SK-N-SH treated with all-trans-retinoic acid at 6 μM for 48 hours (cell line): ENCODE data around the gene ARMC2.

Experiments used
- ATAC-seq: fragments of 200-7000 bp; cut with Tn5 transposase; 3 replicates; pipeline ENCODE4 v1.9.1; 2020; ENCODE audit warnings: mild to moderate bottlenecking, moderate library complexity
- CREB5 ChIP-seq: fragments of 250-450 bp; sonication (Bioruptor Pico); IDR thresholded peaks from 2 replicates; pipeline ENCODE4 v1.5.1; 2020; ENCODE audit warnings: low read depth, mild to moderate bottlenecking, moderate library complexity
- GLIS3 ChIP-seq: fragments of 250-450 bp; sonication (Bioruptor Pico); IDR thresholded peaks from 2 replicates; pipeline ENCODE4 v1.5.0; 2020; ENCODE audit warnings: mild to moderate bottlenecking, moderate library complexity
- ISL1 ChIP-seq: fragments of 250-450 bp; sonication (Bioruptor Pico); IDR thresholded peaks from 2 replicates; pipeline ENCODE4 v2.1.2; 2022; ENCODE audit warnings: mild to moderate bottlenecking, moderate library complexity
- OSR1 ChIP-seq: fragments of 250-450 bp; sonication (Bioruptor Pico); IDR thresholded peaks from 2 replicates; pipeline ENCODE4 v1.8.0; 2022; ENCODE audit warnings: moderate library complexity, mild to moderate bottlenecking, inconsistent platforms
- PATZ1 ChIP-seq: fragments of 250-450 bp; sonication (Bioruptor Pico); IDR thresholded peaks from 2 replicates; pipeline ENCODE4 v1.8.0; 2020; ENCODE audit warnings: mild to moderate bottlenecking, moderate library complexity, borderline replicate concordance
- RARB ChIP-seq: fragments of 250-450 bp; sonication (Bioruptor Pico); IDR thresholded peaks from 2 replicates; pipeline ENCODE4 v1.8.0; 2021; ENCODE audit warnings: mild to moderate bottlenecking, moderate library complexity
- SNAI2 ChIP-seq: fragments of 250-450 bp; sonication (Bioruptor Pico); IDR thresholded peaks from 2 replicates; pipeline ENCODE4 v1.5.0; 2020; ENCODE audit warnings: mild to moderate bottlenecking, moderate library complexity
- TCF4 ChIP-seq: fragments of 250-450 bp; sonication (Bioruptor Pico); IDR thresholded peaks from 2 replicates; pipeline ENCODE4 v1.8.0; 2021; ENCODE audit warnings: mild to moderate bottlenecking, moderate library complexity, borderline replicate concordance
- TOX ChIP-seq: fragments of 250-450 bp; sonication (Bioruptor Pico); IDR thresholded peaks from 2 replicates; pipeline ENCODE4 v1.8.0; 2021; ENCODE audit warnings: mild to moderate bottlenecking, moderate library complexity, borderline replicate concordance
- ZFP3 ChIP-seq: fragments of 250-450 bp; sonication (Bioruptor Pico); IDR thresholded peaks from 2 replicates; pipeline ENCODE4 v1.5.0; 2020; ENCODE audit warnings: mild to moderate bottlenecking, moderate library complexity
- ZFP30 ChIP-seq: fragments of 450-650 bp; formaldehyde crosslinking; IDR thresholded peaks from 2 replicates; pipeline ENCODE4 v1.5.0; 2022; ENCODE audit warnings: mild to moderate bottlenecking, moderate library complexity
- ZNF70 ChIP-seq: fragments of 450-650 bp; formaldehyde crosslinking; IDR thresholded peaks from 2 replicates; pipeline ENCODE4 v1.5.0; 2020; ENCODE audit warnings: mild to moderate bottlenecking, moderate library complexity
- ZNF8 ChIP-seq: fragments of 450-650 bp; formaldehyde crosslinking; IDR thresholded peaks from 2 replicates; pipeline ENCODE4 v1.5.0; 2020; ENCODE audit warnings: mild to moderate bottlenecking, moderate library complexity
- TF ChIP-seq, protein P1 (sequence below): fragments of 250-450 bp; sonication (Bioruptor Pico); IDR thresholded peaks from 2 replicates; pipeline ENCODE4 v1.5.0; 2020; ENCODE audit warnings: mild to moderate bottlenecking, moderate library complexity
- TF ChIP-seq, protein P2 (sequence below): fragments of 250-450 bp; sonication (Bioruptor Pico); IDR thresholded peaks from 2 replicates; pipeline ENCODE4 v1.8.0; 2021; ENCODE audit warnings: low read depth, mild to moderate bottlenecking, moderate library complexity, borderline replicate concordance

Gene ARMC2

GRCh38 chr6:108874470-108875160, 26.4 kb downstream of the ARMC2 start:
- no peak for ATAC-seq
- no peak for TF ChIP-seq ISL1 (CRISPR knock-in tag)

DNA sequence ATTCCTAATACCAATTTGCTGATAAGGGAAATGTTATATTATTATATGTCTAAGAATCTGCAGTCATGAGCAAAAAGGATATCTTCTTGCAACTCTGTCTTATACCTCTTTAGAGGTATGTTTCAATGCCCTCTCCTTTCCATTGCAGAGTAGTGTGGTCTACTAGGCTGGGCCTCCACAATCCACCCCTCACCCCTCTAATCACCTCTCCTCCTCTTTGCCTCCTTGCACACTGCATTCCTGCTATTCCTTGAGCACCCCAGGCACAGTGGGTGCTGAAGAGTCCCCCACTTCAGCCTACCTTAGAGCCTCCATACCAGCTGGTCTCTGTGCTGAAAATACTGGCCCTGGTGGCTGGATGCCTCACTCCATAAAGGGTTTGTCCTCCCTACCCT, 26.9 kb downstream of the ARMC2 start:
- ATAC-seq = no peak
- no peak for TF ChIP-seq PATZ1
- TF ChIP-seq TOX (CRISPR knock-in tag) = no peak

- TF ChIP-seq SNAI2 (CRISPR knock-in tag) (no peak), OSR1 (CRISPR knock-in tag) (no peak)
- TF ChIP-seq, all 23 proteins: peak for 0
- ATAC-seq = no peak
These were observed 29.0 kb downstream of the ARMC2 start for GRCh38 chr6:108877046-108877751.

GRCh38 chr6:108878942-108879341, 30.7 kb downstream of the ARMC2 start:
- no peak for ATAC-seq
- no peak for TF ChIP-seq ZNF8 (CRISPR knock-in tag)

DNA sequence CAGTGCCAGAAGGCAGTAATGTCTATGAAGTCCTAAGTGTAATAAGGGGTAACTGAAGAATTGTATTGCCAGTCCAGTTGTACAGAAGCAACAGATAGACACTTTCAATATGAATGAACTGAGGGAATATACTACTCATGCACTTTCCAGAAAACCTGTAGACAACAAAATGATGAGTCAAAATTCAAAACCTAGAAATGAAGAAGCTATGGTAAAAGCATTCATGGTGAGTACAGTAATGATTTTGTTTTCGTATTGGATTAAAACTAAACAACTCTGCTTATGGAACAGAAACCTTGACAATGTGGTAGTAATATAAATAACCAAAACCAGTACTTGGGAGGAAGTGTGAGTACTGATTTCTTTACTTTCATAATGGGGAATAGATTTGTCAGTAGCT, 35.0 kb downstream of the ARMC2 start:
- no peak for TF ChIP-seq RARB (CRISPR knock-in tag)
- TF ChIP-seq, protein P1, sequence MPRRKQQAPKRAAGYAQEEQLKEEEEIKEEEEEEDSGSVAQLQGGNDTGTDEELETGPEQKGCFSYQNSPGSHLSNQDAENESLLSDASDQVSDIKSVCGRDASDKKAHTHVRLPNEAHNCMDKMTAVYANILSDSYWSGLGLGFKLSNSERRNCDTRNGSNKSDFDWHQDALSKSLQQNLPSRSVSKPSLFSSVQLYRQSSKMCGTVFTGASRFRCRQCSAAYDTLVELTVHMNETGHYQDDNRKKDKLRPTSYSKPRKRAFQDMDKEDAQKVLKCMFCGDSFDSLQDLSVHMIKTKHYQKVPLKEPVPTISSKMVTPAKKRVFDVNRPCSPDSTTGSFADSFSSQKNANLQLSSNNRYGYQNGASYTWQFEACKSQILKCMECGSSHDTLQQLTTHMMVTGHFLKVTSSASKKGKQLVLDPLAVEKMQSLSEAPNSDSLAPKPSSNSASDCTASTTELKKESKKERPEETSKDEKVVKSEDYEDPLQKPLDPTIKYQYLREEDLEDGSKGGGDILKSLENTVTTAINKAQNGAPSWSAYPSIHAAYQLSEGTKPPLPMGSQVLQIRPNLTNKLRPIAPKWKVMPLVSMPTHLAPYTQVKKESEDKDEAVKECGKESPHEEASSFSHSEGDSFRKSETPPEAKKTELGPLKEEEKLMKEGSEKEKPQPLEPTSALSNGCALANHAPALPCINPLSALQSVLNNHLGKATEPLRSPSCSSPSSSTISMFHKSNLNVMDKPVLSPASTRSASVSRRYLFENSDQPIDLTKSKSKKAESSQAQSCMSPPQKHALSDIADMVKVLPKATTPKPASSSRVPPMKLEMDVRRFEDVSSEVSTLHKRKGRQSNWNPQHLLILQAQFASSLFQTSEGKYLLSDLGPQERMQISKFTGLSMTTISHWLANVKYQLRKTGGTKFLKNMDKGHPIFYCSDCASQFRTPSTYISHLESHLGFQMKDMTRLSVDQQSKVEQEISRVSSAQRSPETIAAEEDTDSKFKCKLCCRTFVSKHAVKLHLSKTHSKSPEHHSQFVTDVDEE = no peak
- no peak for TF ChIP-seq SNAI2 (CRISPR knock-in tag)
- TF ChIP-seq ISL1 (CRISPR knock-in tag) = no peak
- no peak for ATAC-seq

- TF ChIP-seq ZFP30 (CRISPR knock-in tag) = no peak
- no peak for TF ChIP-seq ZNF8 (CRISPR knock-in tag)
- TF ChIP-seq TOX (CRISPR knock-in tag) = no peak
- no peak for TF ChIP-seq TCF4 (CRISPR knock-in tag)
- no peak for TF ChIP-seq ZNF70 (CRISPR knock-in tag)
- no peak for ATAC-seq
These were observed 36.2 kb downstream of the ARMC2 start for GRCh38 chr6:108884211-108885059.

DNA sequence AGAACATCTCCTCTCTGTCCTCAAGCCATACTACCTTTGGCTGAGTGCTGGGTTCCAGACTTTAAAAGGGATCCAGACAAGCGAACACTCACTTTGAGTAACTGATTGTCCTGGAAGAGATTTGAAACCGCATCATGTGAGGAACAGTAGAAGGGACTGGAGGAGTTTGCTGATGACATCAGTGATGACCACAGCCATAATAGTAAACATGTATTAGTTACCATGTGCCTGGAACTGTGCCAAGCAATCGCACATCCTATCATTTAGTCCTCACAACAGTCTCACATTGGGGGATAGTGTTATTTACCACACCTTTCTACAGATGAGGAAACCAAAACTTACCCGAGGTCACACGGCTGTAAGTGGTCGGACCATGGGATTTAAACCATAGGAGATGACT, 39.8 kb downstream of the ARMC2 start:
- TF ChIP-seq ZFP3 (CRISPR knock-in tag) = no peak
- TF ChIP-seq CREB5 = no peak
- no peak for TF ChIP-seq ZNF8 (CRISPR knock-in tag)
- no peak for TF ChIP-seq OSR1 (CRISPR knock-in tag)
- TF ChIP-seq, protein P2, sequence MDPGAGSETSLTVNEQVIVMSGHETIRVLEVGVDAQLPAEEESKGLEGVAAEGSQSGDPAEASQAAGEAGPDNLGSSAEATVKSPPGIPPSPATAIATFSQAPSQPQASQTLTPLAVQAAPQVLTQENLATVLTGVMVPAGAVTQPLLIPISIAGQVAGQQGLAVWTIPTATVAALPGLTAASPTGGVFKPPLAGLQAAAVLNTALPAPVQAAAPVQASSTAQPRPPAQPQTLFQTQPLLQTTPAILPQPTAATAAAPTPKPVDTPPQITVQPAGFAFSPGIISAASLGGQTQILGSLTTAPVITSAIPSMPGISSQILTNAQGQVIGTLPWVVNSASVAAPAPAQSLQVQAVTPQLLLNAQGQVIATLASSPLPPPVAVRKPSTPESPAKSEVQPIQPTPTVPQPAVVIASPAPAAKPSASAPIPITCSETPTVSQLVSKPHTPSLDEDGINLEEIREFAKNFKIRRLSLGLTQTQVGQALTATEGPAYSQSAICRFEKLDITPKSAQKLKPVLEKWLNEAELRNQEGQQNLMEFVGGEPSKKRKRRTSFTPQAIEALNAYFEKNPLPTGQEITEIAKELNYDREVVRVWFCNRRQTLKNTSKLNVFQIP (CRISPR knock-in tag) = no peak
- TF ChIP-seq ZNF70 (CRISPR knock-in tag) = no peak
- TF ChIP-seq GLIS3 (CRISPR knock-in tag) = no peak
- no peak for TF ChIP-seq ISL1 (CRISPR knock-in tag)
- no peak for ATAC-seq
